ENCODE measurements around the gene SLC6A19.

Gene SLC6A19

GRCh38 chr5:1181451-1182359 lies 19.7 kb upstream of the SLC6A19 start:
- DNase-seq = no peak

- no peak for DNase-seq
Measured at GRCh38 chr5:1182360-1182632, 19.1 kb upstream of the SLC6A19 start.

GRCh38 chr5:1182633-1183423 lies 18.6 kb upstream of the SLC6A19 start:
- DNase-seq = no peak

GRCh38 chr5:1183424-1184162 lies 17.8 kb upstream of the SLC6A19 start:
- no peak for DNase-seq

- no peak for DNase-seq
Measured at GRCh38 chr5:1184163-1184470, 17.3 kb upstream of the SLC6A19 start.

- no peak for DNase-seq
Measured at GRCh38 chr5:1184481-1184880, 16.9 kb upstream of the SLC6A19 start.

- no peak for DNase-seq
Measured at GRCh38 chr5:1185038-1185627, 16.3 kb upstream of the SLC6A19 start.

GRCh38 chr5:1185629-1186350 lies 15.6 kb upstream of the SLC6A19 start:
- DNase-seq = no peak

- no peak for DNase-seq
Measured at GRCh38 chr5:1186351-1187233, 14.8 kb upstream of the SLC6A19 start.

GRCh38 chr5:1187234-1187949 lies 14.0 kb upstream of the SLC6A19 start:
- DNase-seq = no peak

- no peak for DNase-seq
Measured at GRCh38 chr5:1187950-1188334, 13.5 kb upstream of the SLC6A19 start.

GRCh38 chr5:1188464-1188863 lies 12.9 kb upstream of the SLC6A19 start:
- DNase-seq = no peak

- no peak for DNase-seq
Measured at GRCh38 chr5:1189269-1189668, 12.1 kb upstream of the SLC6A19 start.

GRCh38 chr5:1190278-1190677 lies 11.1 kb upstream of the SLC6A19 start:
- no peak for DNase-seq

GRCh38 chr5:1190837-1191239 lies 10.6 kb upstream of the SLC6A19 start:
- no peak for DNase-seq

- no peak for DNase-seq
Measured at GRCh38 chr5:1192971-1193590, 8.3 kb upstream of the SLC6A19 start.

GRCh38 chr5:1193591-1193985 lies 7.8 kb upstream of the SLC6A19 start:
- DNase-seq = no peak

GRCh38 chr5:1194378-1194777 lies 7.0 kb upstream of the SLC6A19 start:
- DNase-seq = no peak

- DNase-seq = no peak
Measured at GRCh38 chr5:1195439-1195838, 6.0 kb upstream of the SLC6A19 start.

GRCh38 chr5:1195916-1196315 lies 5.5 kb upstream of the SLC6A19 start:
- no peak for DNase-seq

GRCh38 chr5:1196562-1196961 lies 4.8 kb upstream of the SLC6A19 start:
- DNase-seq = no peak

Measured in SW 1271 (cell line).